Upper lobe of right lung (tissue), 1 donor: ENCODE data around the gene TTYH1. TPM values are rescaled to one million over a fixed set of nuclear protein-coding genes. Genes with fewer than 3 reads are reported as not detected.
A peak's percentile ranks its signal among the peaks of the same experiment; 100 is the strongest.
"Not testable (repeated sequence)": the region's sequence is repeated elsewhere in the genome, so short reads cannot be mapped to it uniquely, and the experiment has no call there.

Experiments
- ATAC-seq: fragments of 200-7000 bp; cut with Tn5 transposase; one replicate; pipeline ENCODE4 v1.9.1; 2020; ENCODE audit warnings: mild to moderate bottlenecking, moderate library complexity
- DNase-seq: peaks from one replicate; pipeline ENCODE4 v3.0.0-alpha.2; 2020
- H3K27ac ChIP-seq: fragments of 200-600 bp; one replicate; pipeline ENCODE4 v1.8.0; 2022
- H3K27me3 ChIP-seq: fragments of 200-600 bp; one replicate; pipeline ENCODE4 v1.8.0; 2022; ENCODE audit warnings: mild to moderate bottlenecking
- H3K36me3 ChIP-seq: fragments of 200-600 bp; one replicate; pipeline ENCODE4 v1.8.0; 2022
- H3K4me1 ChIP-seq: fragments of 200-600 bp; one replicate; pipeline ENCODE4 v1.8.0; 2022
- H3K4me3 ChIP-seq: fragments of 200-600 bp; one replicate; pipeline ENCODE4 v1.8.0; 2022; ENCODE audit warnings: mild to moderate bottlenecking
- H3K9me3 ChIP-seq: fragments of 200-600 bp; one replicate; pipeline ENCODE4 v1.8.0; 2022
- CTCF ChIP-seq: fragments of 200-600 bp; IDR thresholded peaks from one replicate; pipeline ENCODE4 v1.8.0; 2022; ENCODE audit warnings: antibody characterized with exemption
- intact Hi-C: fragments of 100-400 bp; cut with DNase I; formaldehyde crosslinking; loops from one replicate; pipeline ENCODE4 v1.11.0; 2022
- long read RNA-seq: library from polyadenylated mRNA; unstranded; transcript quantifications from one replicate; pipeline ENCODE4 v2.0.0, GENCODE V29; 2021
- total RNA-seq: library from RNA; stranded (reverse); fragmentation: NEBNext Ultra II Directional; extraction: Animal tissue kit (Norgen Biotek cat#: 25700); gene quantifications from one replicate; pipeline ENCODE4 v1.2.1, GENCODE V29; 2021
- donor health status: DM: no; HTN: yes; CAD: no; lungs with severe emphysema.

Gene TTYH1
- total RNA-seq, result not detected
- long read RNA-seq, partial matches to known transcripts, result 0 of 3 reads
- long read RNA-seq, other reads (novel, unspliced or antisense), result 3 of 3 reads

DNA sequence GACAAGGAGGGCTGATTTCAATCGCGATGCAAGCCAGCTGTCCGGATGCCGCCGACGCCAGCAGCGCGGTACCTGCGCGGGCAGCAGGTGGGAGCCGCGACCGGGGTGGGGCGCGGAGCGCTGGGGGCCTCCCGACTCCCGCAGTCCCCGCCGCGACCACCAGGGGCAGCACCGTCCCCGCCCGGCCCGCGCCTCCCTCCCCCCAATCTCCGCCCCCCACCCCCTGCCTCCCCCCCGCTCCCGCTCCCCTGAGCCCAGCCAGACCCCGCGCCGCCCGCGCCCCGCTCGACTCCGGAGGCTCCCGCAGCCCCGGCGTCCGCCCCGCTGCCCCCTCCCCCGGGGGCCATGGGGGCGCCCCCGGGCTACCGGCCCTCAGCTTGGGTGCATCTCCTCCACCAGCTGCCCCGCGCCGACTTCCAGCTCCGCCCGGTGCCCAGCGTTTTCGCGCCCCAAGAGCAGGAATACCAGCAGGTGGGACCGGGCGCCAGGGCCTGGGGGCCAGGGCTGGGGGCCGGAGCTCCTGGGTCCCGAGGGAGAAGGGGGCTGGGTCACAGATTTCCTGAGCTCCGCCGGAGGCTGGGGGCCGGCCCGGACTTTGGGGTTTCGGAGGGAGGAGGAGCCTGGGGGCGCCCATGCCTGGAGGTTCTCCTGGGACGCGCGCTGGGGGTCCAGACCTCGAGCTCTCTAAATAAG, at the start of gene TTYH1:
TTYH1 (plus strand) TSS at position 257 of the 693 bp plus-strand sequence; CDS start at position 346, 89 bp downstream.
- peak; percentile 23 for TF ChIP-seq CTCF
- Histone ChIP-seq H3K27me3 (peaks cover 72% of the 10 kb centered on the region), H3K9me3 (no peaks in the 10 kb centered on the region), H3K4me3 (no peak within 1 kb of the TSS), H3K4me1 (no peaks in the 10 kb centered on the region), H3K36me3 (no peaks in the 10 kb centered on the region), H3K27ac (no peak within 1 kb of the TSS)
- ATAC-seq (no peak), DNase-seq (no peak)
- intact Hi-C loops, result no loop called here

GRCh38 chr19:54365798-54366197, 49.5 kb upstream of the TTYH1 start:
- intact Hi-C loops, H3K4me3 ChIP-seq, H3K9me3 ChIP-seq, ATAC-seq, H3K36me3 ChIP-seq, H3K4me1 ChIP-seq, H3K27me3 ChIP-seq: not testable (repeated sequence)
- H3K27ac ChIP-seq, result peak overlapping the region; percentile 80
- peak; percentile 39 for DNase-seq

GRCh38 chr19:54366811-54367210, 48.5 kb upstream of the TTYH1 start:
- Histone ChIP-seq H3K9me3 (no peaks in the 10 kb centered on the region), H3K4me1 (no peaks in the 10 kb centered on the region), H3K27ac (no peak overlapping the region), H3K4me3 (no peak overlapping the region), H3K27me3 (no peaks in the 10 kb centered on the region), H3K36me3 (no peaks in the 10 kb centered on the region)
- DNase-seq (no peak), ATAC-seq (no peak)
- no peak for TF ChIP-seq CTCF
- intact Hi-C loops, result no loop called here

- H3K36me3 ChIP-seq, result no peaks in the 10 kb centered on the region
- no peaks in the 10 kb centered on the region for H3K4me1 ChIP-seq
- ATAC-seq (no peak), DNase-seq (no peak)
- H3K9me3 ChIP-seq, result no peaks in the 10 kb centered on the region
- TF ChIP-seq CTCF, result no peak
- no peak overlapping the region for H3K27ac ChIP-seq
- H3K27me3 ChIP-seq, result no peaks in the 10 kb centered on the region
- intact Hi-C loops, result no loop called here
- H3K4me3 ChIP-seq, result peak overlapping the region; percentile 21
Measured at GRCh38 chr19:54369082-54369687, 46.1 kb upstream of the TTYH1 start.

DNA sequence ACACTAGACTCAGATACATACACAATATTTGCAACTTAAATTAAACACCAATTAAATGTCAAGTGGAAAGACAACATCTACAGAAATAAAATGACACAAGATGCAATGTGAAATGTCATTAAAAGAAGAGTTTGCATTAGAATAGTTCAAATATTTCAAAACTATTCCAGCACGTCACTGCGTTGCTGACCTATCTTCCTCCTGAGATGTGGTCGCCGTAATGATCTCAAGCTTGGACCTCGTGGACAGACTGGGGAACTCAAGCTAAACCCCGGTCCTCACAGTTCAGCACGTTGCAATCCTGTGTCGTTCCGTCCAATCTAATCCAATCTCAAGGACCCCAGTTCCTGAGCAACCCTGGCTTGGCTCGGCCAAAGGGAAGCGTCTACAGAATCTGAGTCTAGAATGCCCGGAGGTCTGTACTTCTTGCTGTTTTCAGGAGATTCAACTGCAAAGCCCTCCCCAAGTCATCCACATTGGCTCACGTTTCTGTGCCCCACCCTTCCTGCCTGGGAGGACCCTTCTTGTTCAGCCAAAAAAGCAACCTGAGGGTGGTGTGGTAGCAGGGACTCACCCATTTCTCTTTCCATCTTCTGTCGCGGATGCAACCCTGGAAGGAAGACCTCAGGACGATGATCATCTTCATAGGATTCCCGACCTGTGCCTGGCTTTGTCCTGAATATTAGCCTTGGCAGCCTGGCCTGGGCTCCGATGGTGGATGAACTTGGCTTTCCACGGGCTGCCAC, 45.4 kb upstream of the TTYH1 start:
- H3K27ac ChIP-seq, H3K4me1 ChIP-seq, H3K27me3 ChIP-seq, DNase-seq, intact Hi-C loops, H3K36me3 ChIP-seq, H3K9me3 ChIP-seq: not testable (repeated sequence)
- ATAC-seq, result peak; percentile 47
- peak overlapping the region; percentile 21 for H3K4me3 ChIP-seq

GRCh38 chr19:54370434-54370796, 44.8 kb upstream of the TTYH1 start:
- H3K36me3 ChIP-seq, H3K9me3 ChIP-seq, H3K4me1 ChIP-seq, H3K27me3 ChIP-seq, ATAC-seq, intact Hi-C loops, H3K4me3 ChIP-seq, H3K27ac ChIP-seq, DNase-seq: not testable (repeated sequence)

DNA sequence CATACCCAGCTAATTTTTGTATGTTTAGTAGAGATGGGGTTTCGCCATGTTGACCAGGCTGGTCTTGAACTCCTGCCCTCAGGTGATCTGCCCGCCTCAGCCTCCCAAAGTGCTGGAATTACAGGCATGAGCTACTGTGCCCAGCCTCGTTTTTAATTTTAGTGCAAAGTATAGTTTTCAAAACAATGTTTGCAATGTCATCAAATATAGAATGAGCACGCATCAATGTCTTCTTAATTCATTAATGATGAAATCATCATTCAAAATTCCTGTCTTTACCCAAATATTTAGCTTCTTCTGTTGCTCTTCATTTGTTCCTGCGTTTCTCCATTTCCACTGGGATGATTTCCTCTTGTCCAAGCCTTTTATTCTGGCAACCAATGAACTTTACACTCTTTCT, 43.8 kb upstream of the TTYH1 start:
- H3K36me3 ChIP-seq, H3K27ac ChIP-seq: not testable (repeated sequence)

More for the DNA sequence above, 43.8 kb upstream of the TTYH1 start:
- ATAC-seq, H3K27me3 ChIP-seq, intact Hi-C loops, DNase-seq, H3K4me3 ChIP-seq, H3K9me3 ChIP-seq, H3K4me1 ChIP-seq: not testable (repeated sequence)
